ENCODE data around the gene SIK1.
"Not testable (repeated sequence)": the region's sequence is repeated elsewhere in the genome, so short reads cannot be mapped to it uniquely, and the experiment has no call there.

- not testable (repeated sequence) for TF ChIP-seq CTCF (conservative IDR thresholded peaks at IDR 0.05; ENCODE audit: low read depth in 2 of 2); EZH2 (IDR thresholded peaks at IDR 0.05; ENCODE audit: low read depth, unreplicated experiment); POLR2AphosphoS5 (IDR thresholded peaks at IDR 0.05; ENCODE audit: low read depth); EZH2phosphoT487 (IDR thresholded peaks at IDR 0.05; ENCODE audit: unreplicated experiment); REST (IDR thresholded peaks at IDR 0.05; ENCODE audit: unreplicated experiment); CREB1 (CRISPR knock-in tag; IDR thresholded peaks at IDR 0.05; ENCODE audit: low read depth); JUNB (IDR thresholded peaks at IDR 0.05; ENCODE audit: unreplicated experiment); ETS1 (IDR thresholded peaks at IDR 0.05); ZNF331 (CRISPR knock-in tag; IDR thresholded peaks at IDR 0.05; ENCODE audit: low read depth); STAT1 (IDR thresholded peaks at IDR 0.05; ENCODE audit: unreplicated experiment); NANOG (IDR thresholded peaks at IDR 0.05; ENCODE audit: borderline replicate concordance); ZNF114 (CRISPR knock-in tag; IDR thresholded peaks at IDR 0.05); ZNF462 (CRISPR knock-in tag; IDR thresholded peaks at IDR 0.05)
These were observed 4.0 kb upstream of the SIK1 start for GRCh38 chr21:43430830-43431416.
